GM12874 (cell line): ENCODE data around the gene PSMG3.

Experiments
- TF ChIP-seq, protein P1 (sequence below): IDR thresholded peaks from 2 replicates; pipeline ENCODE4 v1.5.1; 2011; ENCODE audit warnings: low read depth, mild to moderate bottlenecking, control low read depth, low read length, moderate library complexity; ENCODE audit not compliant: insufficient read depth

The PSMG3 gene

GRCh38 chr7:1591396-1591795, 21.6 kb upstream of the PSMG3 start:
- TF ChIP-seq, protein P1, sequence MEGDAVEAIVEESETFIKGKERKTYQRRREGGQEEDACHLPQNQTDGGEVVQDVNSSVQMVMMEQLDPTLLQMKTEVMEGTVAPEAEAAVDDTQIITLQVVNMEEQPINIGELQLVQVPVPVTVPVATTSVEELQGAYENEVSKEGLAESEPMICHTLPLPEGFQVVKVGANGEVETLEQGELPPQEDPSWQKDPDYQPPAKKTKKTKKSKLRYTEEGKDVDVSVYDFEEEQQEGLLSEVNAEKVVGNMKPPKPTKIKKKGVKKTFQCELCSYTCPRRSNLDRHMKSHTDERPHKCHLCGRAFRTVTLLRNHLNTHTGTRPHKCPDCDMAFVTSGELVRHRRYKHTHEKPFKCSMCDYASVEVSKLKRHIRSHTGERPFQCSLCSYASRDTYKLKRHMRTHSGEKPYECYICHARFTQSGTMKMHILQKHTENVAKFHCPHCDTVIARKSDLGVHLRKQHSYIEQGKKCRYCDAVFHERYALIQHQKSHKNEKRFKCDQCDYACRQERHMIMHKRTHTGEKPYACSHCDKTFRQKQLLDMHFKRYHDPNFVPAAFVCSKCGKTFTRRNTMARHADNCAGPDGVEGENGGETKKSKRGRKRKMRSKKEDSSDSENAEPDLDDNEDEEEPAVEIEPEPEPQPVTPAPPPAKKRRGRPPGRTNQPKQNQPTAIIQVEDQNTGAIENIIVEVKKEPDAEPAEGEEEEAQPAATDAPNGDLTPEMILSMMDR, result no peak

GRCh38 chr7:1590887-1591286, 21.1 kb upstream of the PSMG3 start:
- TF ChIP-seq, protein P1, result no peak

DNA sequence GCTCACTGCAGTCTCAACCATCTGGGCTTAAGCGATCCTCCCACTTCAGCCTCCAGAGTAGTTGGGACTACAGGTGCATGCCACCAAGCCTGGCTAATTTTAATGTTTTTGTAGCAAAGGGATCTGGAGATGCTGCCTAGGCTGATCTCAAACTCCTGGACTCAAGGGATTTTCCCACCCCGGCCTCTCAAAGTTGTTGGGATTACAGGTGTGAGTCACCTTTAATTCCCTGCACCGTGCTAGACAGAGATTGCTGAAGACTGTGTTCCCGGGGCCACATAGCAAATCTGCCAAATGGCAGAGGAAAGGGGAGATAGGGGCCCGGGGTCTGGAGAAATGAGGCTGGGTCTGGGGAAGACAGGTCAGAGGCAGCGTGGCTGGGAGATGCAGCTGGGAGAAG, 20.6 kb upstream of the PSMG3 start:
- TF ChIP-seq, protein P1, result no peak

- TF ChIP-seq, protein P1, result no peak
Measured at GRCh38 chr7:1588978-1589377, 19.1 kb upstream of the PSMG3 start.

GRCh38 chr7:1587738-1588137, 17.9 kb upstream of the PSMG3 start:
- TF ChIP-seq, protein P1, result no peak

GRCh38 chr7:1586827-1587705, 17.2 kb upstream of the PSMG3 start:
- TF ChIP-seq, protein P1, result no peak

DNA sequence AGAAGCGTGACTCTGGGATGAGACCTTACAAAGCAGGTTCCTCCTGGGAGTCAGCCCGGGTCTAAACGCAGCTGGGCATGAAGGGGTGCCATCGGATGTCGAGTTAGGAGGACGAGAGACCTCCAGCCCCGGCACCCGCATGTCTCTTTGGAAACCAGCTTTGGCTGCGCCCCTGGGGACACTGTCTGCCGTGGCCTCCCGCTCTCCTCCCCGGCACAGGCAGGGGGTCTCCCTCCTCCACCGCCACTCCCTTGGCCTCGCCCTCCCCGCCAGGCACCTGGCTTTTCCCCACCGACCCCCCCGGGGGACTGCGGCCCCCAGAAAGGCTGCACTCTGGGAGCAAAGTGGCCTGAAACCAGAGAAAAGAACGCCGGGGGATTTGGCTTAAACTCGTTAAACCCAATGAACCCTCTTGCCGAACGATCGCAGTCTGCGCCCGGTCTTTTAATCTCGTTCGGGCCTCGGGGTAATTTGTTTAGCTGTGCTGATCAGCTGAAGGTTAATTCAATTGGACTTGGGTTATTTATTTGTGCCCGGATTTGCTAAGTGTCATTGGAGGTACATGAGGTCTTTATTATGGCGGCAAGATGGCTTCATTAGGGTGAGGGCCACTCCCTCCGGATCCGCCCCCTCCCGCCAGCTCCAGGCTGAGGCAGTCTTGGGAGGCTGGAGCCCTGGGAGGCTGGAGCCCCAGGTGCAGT, 16.4 kb upstream of the PSMG3 start:
- TF ChIP-seq, protein P1, result no peak
